ENCODE measurements around the gene REN. TPM values are rescaled to one million over a fixed set of nuclear protein-coding genes. Genes with fewer than 3 reads are reported as not detected.

The REN gene
- total RNA-seq, 1 donor from 2014 or later: not detected

DNA sequence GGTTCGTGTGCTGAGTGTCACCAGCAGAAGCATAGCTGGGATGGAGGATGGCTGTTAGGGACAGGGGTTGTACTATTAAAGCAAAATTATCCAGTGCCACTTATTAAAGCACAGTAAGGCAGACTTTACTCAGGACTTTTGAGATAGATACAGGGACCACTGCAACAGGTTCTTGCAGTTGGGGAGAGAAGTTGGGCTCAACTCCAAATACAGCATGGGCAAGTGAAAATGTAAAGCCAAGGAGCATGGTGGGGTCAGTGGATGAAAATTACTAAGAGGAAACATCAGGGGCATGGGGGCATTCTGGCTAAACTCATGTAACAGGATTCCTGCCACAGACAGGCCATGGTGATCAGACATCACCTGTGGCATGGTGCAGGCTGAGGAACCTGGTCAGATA lies 15.0 kb upstream of the REN start:
- no peaks in the 10 kb centered on the region for H3K9me3 Mint-ChIP-seq

DNA sequence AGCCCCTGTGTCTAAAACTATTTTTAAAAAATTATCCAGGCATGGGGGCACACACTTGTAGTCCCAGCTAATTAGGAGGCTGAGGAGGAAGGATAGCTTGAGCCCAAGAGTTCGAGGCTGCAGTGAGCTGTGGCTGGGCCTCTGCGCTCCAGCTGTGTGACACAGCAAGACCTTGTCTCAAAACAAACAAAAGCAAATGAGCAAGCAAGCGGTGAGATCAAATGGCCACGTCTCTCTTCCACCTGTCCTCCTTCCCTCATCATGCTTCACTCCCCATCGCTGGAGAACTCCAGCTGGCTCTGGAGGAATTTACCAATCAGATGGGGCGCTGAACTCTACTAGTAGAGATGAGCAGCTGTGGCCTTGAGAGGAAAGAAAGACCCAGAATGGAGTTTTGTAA lies 14.0 kb upstream of the REN start:
- intact Hi-C loops (cut with micrococcal nuclease): no loop called here
- H3K36me3 Mint-ChIP-seq (ENCODE audit: low read depth): no peaks in the 10 kb centered on the region
- H3K27me3 Mint-ChIP-seq (ENCODE audit: insufficient read depth): peaks cover 17% of the 10 kb centered on the region
- DNase-seq (ENCODE audit: low spot score): no peak
- H3K4me3 Mint-ChIP-seq: no peak overlapping the region
- H3K4me1 Mint-ChIP-seq (ENCODE audit: low read depth): no peaks in the 10 kb centered on the region
- no peaks in the 10 kb centered on the region for H3K9me3 Mint-ChIP-seq
- no peak overlapping the region for H3K27ac Mint-ChIP-seq

More for the DNA sequence above, 15.0 kb upstream of the REN start:
- Mint-ChIP-seq H3K4me1 (ENCODE audit: low read depth) (no peaks in the 10 kb centered on the region), H3K4me3 (no peak overlapping the region), H3K27ac (no peak overlapping the region), H3K36me3 (ENCODE audit: low read depth) (no peaks in the 10 kb centered on the region), H3K27me3 (ENCODE audit: insufficient read depth) (peaks cover 18% of the 10 kb centered on the region)
- intact Hi-C loops (cut with micrococcal nuclease): no loop called here
- no peak for DNase-seq (ENCODE audit: low spot score)

DNA sequence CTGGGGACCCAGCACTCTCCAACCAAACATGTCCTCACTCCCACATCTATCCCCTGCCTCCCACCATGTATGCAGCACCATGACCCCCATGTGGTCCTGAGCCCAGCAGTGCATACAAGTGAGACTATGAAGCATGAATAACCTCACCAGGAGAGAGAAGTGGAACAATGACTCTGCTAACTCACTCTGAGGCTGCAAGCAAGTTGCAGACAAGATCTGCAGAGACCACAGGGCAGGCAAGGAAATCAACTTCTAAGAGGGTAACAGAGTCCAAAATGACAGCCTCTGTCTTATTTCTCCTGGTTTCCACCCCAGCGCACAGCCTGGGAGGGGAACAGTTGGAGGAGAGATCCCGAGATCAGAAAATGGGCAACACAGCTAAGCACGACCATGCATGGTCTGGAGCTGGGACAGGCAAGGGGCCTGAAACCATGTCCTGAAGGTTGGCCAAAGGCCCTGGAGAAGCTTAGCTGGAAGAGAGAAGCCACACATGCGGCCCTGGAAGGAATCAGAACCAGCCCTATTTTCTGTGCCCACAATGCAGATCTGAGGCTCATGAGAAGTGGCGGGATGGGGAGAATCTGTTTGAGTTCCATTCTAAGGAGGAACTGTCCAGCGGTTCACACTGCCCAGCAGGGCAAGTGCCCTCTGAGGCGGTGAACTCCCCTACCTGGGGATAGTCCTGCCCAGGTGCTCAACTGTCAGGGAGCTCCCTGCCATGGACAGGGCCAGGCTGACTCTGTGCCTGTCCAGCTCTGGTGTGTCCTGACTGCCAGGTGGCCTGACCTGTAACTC lies 12.5 kb upstream of the REN start:
- no peak for DNase-seq (ENCODE audit: low spot score)
- H3K27me3 Mint-ChIP-seq (ENCODE audit: insufficient read depth): peaks cover 5% of the 10 kb centered on the region
- intact Hi-C loops (cut with micrococcal nuclease): no loop called here
- peaks cover 3% of the 10 kb centered on the region for H3K9me3 Mint-ChIP-seq
- H3K36me3 Mint-ChIP-seq (ENCODE audit: low read depth): no peaks in the 10 kb centered on the region
- H3K27ac Mint-ChIP-seq: no peak overlapping the region
- H3K4me1 Mint-ChIP-seq (ENCODE audit: low read depth): no peaks in the 10 kb centered on the region
- H3K4me3 Mint-ChIP-seq: no peak overlapping the region

DNA sequence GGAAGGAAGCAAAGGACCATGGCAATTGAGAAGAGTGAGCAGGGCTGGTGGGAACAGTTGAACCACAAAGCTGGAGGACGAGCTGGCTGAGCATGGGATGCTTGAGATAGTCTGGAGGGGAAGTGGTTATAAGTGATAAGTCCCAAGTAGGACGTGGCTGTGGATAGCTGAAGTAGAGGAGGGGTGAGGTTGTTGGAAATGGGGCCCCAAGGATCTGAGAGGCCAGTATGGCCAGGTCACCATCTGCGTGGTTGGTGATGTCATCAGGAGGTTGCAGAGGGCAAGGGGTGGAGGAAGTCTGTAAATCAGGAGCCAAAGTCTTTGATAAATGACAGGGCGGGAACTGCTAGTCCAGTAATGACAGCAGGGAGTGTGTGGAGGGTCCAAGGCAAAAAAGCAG lies 11.0 kb upstream of the REN start:
- Mint-ChIP-seq H3K4me3 (no peak overlapping the region), H3K27me3 (ENCODE audit: insufficient read depth) (peaks cover 5% of the 10 kb centered on the region), H3K27ac (no peak overlapping the region), H3K4me1 (ENCODE audit: low read depth) (no peaks in the 10 kb centered on the region), H3K9me3 (peaks cover 9% of the 10 kb centered on the region), H3K36me3 (ENCODE audit: low read depth) (no peaks in the 10 kb centered on the region)
- DNase-seq (ENCODE audit: low spot score): no peak
- intact Hi-C loops (cut with micrococcal nuclease): no loop called here

DNA sequence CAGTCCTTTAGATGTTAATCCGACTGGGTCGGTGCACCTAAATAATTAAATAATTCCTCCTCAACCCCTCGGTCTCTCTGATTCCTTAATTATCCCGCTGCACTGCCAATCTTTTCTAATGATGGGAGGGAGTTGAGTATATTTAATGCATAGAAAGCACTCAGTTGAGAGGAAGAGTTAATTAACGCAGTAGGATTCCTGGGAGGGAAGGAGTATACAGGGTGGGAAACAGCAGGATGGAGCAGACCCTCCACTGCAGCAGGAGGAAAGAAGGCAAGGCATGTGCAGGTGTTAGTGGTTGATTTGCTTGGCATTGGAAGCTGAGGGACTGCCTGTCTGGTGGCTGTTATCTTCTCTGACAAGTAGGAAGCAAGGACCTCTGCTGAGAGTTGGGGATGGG lies 9.9 kb upstream of the REN start:
- Mint-ChIP-seq H3K27me3 (ENCODE audit: insufficient read depth) (peaks cover 1% of the 10 kb centered on the region), H3K27ac (no peak overlapping the region), H3K4me3 (no peak overlapping the region), H3K9me3 (peaks cover 18% of the 10 kb centered on the region), H3K36me3 (ENCODE audit: low read depth) (no peaks in the 10 kb centered on the region), H3K4me1 (ENCODE audit: low read depth) (no peaks in the 10 kb centered on the region)
- intact Hi-C loops (cut with micrococcal nuclease): no loop called here
- DNase-seq (ENCODE audit: low spot score): no peak

DNA sequence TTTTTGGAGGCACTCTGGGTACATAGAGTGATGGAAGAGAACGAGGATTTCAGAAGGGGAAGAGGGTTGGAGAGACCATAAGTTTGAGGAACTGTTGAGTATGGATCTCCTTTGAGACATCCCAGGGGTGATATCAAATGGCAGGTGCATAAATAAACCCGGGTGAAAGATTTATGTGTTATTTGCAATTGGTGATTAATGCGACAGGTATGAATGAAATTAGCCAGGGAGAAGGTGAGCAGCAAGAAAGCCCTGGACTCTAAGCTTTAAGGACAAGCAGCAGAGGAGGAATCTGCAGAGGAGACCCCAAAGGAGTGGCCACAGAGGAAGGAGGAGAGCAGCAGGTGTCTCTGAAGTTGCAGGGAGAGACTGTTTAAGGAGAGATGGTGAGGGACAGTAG lies 8.8 kb upstream of the REN start:
- Mint-ChIP-seq H3K27ac (no peak overlapping the region), H3K36me3 (ENCODE audit: low read depth) (no peaks in the 10 kb centered on the region), H3K4me3 (no peak overlapping the region), H3K4me1 (ENCODE audit: low read depth) (no peaks in the 10 kb centered on the region), H3K9me3 (peaks cover 29% of the 10 kb centered on the region), H3K27me3 (ENCODE audit: insufficient read depth) (no peaks in the 10 kb centered on the region)
- intact Hi-C loops (cut with micrococcal nuclease): no loop called here
- no peak for DNase-seq (ENCODE audit: low spot score)

DNA sequence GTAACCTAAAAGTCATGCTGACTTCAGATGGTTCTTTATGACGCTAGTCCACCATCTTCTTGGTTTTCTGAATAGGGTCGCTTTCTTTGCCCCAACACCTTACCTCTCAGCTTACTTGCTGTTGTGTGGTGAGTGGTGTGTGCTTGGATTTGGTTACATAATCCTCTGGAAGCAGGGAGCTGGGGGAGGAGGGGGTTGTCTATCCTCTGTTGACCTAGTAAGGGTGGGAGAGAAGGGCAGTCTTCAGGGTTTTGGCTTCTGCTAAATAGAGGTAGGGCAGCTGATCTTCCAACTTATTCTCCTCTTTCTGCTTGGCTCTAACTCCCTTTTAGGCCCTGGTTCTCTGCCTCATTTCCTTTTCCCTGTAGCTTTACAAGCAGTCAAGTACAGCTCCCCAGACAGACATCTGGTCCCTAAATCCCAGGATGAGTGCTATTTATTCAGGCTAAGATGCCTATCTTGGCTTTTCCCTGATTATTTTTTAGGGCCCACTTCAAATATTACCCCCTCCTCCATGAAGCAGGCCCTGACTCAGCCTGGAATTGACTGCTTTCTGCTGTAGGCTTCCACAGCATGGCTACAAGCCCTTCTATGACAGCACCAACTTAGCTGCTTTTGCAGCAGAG lies 6.4 kb upstream of the REN start:
- H3K4me1 Mint-ChIP-seq (ENCODE audit: low read depth): no peaks in the 10 kb centered on the region
- H3K4me3 Mint-ChIP-seq: no peak overlapping the region
- intact Hi-C loops (cut with micrococcal nuclease): no loop called here
- no peak for DNase-seq (ENCODE audit: low spot score)
- H3K27ac Mint-ChIP-seq: no peak overlapping the region
- no peaks in the 10 kb centered on the region for H3K27me3 Mint-ChIP-seq (ENCODE audit: insufficient read depth)
- H3K9me3 Mint-ChIP-seq: peaks cover 49% of the 10 kb centered on the region
- peaks cover under 1% of the 10 kb centered on the region for H3K36me3 Mint-ChIP-seq (ENCODE audit: low read depth)

DNA sequence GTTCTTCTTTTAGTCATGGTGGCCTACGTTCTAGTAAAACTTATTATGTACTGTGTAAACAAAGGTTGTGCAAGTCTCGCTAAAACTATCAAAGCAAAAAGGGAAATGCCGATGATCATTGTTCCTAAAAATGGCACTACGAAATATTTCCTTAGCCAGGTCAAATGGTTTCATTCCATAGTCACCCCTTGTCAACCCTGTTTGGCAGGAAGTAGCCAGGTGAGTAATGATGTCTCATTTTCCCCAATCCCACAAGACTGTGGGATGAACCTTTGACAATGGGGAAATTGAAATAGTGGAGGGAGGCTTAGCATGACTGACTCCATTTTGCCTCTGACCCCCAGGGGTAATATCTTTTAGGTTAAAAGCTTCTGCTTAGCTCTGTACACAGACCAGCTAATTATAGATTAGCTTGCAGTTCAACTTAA lies 5.6 kb upstream of the REN start:
- no peak overlapping the region for H3K4me3 Mint-ChIP-seq
- no peaks in the 10 kb centered on the region for H3K4me1 Mint-ChIP-seq (ENCODE audit: low read depth)
- no peak for DNase-seq (ENCODE audit: low spot score)
- H3K27ac Mint-ChIP-seq: no peak overlapping the region
- peaks cover 2% of the 10 kb centered on the region for H3K36me3 Mint-ChIP-seq (ENCODE audit: low read depth)
- intact Hi-C loops (cut with micrococcal nuclease): no loop called here
- no peaks in the 10 kb centered on the region for H3K27me3 Mint-ChIP-seq (ENCODE audit: insufficient read depth)
- H3K9me3 Mint-ChIP-seq: peaks cover 53% of the 10 kb centered on the region

DNA sequence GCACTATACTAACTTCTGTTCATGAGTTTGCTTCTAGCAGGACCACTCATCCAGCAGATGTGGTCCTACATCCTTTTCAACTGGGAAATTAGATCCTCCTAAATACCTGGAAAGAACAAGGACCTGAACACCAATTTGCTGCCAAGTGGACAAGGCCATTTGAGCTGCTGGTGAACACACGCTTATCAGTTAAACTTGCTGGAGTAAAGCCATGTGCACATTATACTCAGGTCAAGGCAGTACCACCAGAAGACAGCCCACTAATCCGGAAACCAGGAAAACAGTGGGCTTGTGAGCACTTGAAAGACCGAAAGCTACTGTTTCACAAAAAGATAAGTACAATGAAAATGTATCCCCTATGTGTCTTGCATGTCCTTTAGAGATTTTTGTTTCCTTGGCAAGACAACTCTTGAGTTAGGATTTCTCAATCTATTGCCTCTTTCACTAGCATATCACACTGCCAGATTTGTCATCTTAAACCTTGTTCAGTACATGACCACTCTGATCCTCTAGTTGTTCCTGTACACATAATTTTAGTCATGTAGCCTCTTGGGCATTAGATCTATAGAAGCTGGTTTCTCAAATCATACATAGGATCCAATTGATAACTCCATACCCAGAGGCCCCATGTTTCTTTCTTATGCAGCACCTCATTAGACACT lies 4.5 kb upstream of the REN start:
- H3K9me3 Mint-ChIP-seq: peaks cover 53% of the 10 kb centered on the region
- H3K4me3 Mint-ChIP-seq: no peak overlapping the region
- H3K36me3 Mint-ChIP-seq (ENCODE audit: low read depth): peaks cover 2% of the 10 kb centered on the region
- DNase-seq (ENCODE audit: low spot score): no peak
- no peaks in the 10 kb centered on the region for H3K27me3 Mint-ChIP-seq (ENCODE audit: insufficient read depth)
- H3K27ac Mint-ChIP-seq: no peak overlapping the region
- H3K4me1 Mint-ChIP-seq (ENCODE audit: low read depth): no peaks in the 10 kb centered on the region
- intact Hi-C loops (cut with micrococcal nuclease): no loop called here

DNA sequence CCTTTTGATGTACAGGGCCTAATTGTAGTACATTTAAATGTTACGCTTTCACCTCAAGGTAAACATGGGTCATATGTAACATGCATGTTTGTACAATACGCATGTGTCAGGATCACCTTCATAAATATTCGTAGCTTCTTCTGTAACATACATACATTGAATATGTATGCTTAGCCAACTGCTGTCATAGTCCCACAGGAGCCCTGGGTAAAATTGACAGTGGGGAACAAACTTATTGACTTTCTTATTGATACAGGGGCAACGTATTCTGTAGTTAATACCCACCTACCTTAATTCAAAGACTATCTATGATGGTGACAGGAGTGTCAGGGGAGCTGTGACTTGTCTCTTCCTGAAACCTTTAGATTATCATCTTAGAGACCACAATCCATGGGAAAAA lies 3.7 kb upstream of the REN start:
- Mint-ChIP-seq H3K36me3 (ENCODE audit: low read depth) (peaks cover 2% of the 10 kb centered on the region), H3K27me3 (ENCODE audit: insufficient read depth) (no peaks in the 10 kb centered on the region), H3K4me3 (no peak overlapping the region), H3K4me1 (ENCODE audit: low read depth) (no peaks in the 10 kb centered on the region), H3K9me3 (peaks cover 53% of the 10 kb centered on the region), H3K27ac (no peak overlapping the region)
- no peak for DNase-seq (ENCODE audit: low spot score)
- intact Hi-C loops (cut with micrococcal nuclease): no loop called here

DNA sequence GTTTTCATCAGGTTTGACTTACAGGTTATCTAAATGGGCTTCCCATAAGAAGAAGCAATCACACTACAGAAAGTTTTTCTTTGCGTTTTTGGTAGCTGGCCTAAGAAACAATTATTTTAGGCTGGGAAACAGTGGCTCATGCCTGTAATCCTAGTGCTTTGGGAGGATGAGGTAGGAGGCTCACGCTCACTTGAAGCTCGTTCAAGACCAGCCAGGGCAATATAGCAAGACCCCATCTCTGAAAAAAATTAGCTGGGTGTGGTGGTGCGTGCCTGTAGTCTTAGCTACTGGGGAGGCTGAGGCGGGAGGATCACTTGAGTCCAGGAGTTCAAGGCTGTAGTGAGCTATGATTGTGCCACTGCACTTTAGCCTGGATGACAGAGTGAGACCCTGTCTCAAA lies 1.6 kb upstream of the REN start:
- Mint-ChIP-seq H3K4me3 (no peak overlapping the region), H3K4me1 (ENCODE audit: low read depth) (no peaks in the 10 kb centered on the region), H3K27ac (no peak overlapping the region), H3K27me3 (ENCODE audit: insufficient read depth) (no peaks in the 10 kb centered on the region), H3K36me3 (ENCODE audit: low read depth) (peaks cover 2% of the 10 kb centered on the region), H3K9me3 (peaks cover 47% of the 10 kb centered on the region)
- intact Hi-C loops (cut with micrococcal nuclease): no loop called here
- no peak for DNase-seq (ENCODE audit: low spot score)

DNA sequence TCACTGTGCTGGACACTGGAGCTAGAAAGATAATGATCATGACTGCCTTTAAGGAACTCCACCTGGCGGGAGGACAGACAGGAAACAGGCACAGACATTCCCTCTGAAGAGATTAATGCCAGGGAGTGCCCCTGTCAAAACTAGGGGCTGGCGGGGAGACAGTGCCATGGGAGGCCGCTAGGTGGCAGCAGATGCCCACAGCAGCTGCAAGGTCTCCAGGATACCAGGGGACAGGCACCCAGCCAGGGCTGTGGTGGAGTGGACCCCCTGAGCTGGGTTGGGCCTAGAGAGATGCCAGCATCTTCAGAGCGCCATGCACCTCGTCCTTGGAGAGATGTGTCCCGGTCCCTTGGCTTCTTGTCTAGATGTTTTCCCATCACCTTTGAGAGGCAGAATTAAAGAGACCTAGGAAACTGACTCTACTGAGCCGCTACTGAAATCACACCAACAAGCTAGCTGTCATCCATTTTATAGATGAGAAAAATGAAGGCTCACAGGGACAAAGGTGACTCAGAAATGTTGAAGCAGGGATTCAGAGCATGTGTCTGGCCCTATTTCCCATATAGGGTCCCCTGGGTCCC lies 3.6 kb downstream of the REN start:
- Mint-ChIP-seq H3K4me3 (no peak overlapping the region), H3K36me3 (ENCODE audit: low read depth) (peaks cover 2% of the 10 kb centered on the region), H3K4me1 (ENCODE audit: low read depth) (no peaks in the 10 kb centered on the region), H3K27ac (no peak overlapping the region), H3K9me3 (peaks cover 5% of the 10 kb centered on the region), H3K27me3 (ENCODE audit: insufficient read depth) (peaks cover 4% of the 10 kb centered on the region)
- intact Hi-C loops (cut with micrococcal nuclease): loop anchor here (1.0 kb wide), 5 partner anchors 45 to 645 kb away; no protein-coding TSS in a partner anchor
- peak; percentile 57 for DNase-seq (ENCODE audit: low spot score)

All from activated T-helper 1 cell treated with anti-CD3 and anti-CD28 coated beads, Interleukin-12 subunit alpha, Interleukin-12 subunit beta, Interleukin-2, Interleukin-4 antibody, amounts not matched to agents 30 ng/mL and 10 ng/mL and 1 ng/mL, durations not matched to agents 14 hours and 24 hours and 36 hours (primary cell).